ENCODE results near the gene CATSPERB. TPM values are rescaled to one million over a fixed set of nuclear protein-coding genes. Genes with fewer than 3 reads are reported as not detected.

CATSPERB gene
- 0.23 TPM in 1 of 2 replicates, not detected in the other for total RNA-seq (ENCODE audit: low replicate concordance)

GRCh38 chr14:91731986-91732385, at the start of gene CATSPERB:
Gene CATSPERB (minus strand): TSS chr14:91732086. CDS start chr14:91729479, 2,607 bp downstream.

Other genes with a start within 250 kb of the CATSPERB start
- 45.6 and 48.9 TPM in 2 replicates for gene PPP4R3A, start 221.8 kb downstream of the CATSPERB start, total RNA-seq (ENCODE audit: low replicate concordance)
- 0.08 and 0.12 TPM in 2 replicates for gene TC2N, start 135.4 kb upstream of the CATSPERB start, total RNA-seq (ENCODE audit: low replicate concordance)
- 25.0 and 26.1 TPM in 2 replicates for gene FBLN5, start 215.6 kb upstream of the CATSPERB start, total RNA-seq (ENCODE audit: low replicate concordance)